Activated T-cell treated with anti-CD3 and anti-CD28 coated beads for 4 hours (primary cell): ENCODE data around the gene NEO1.
A peak's percentile ranks its signal among the peaks of the same experiment; 100 is the strongest.

Source experiments
- DNase-seq: peaks from one replicate; pipeline ENCODE4 v3.0.0-alpha.2; 2020

Gene NEO1

GRCh38 chr15:73227433-73228056 is 175.3 kb downstream of the NEO1 start:
- no peak for DNase-seq

DNA sequence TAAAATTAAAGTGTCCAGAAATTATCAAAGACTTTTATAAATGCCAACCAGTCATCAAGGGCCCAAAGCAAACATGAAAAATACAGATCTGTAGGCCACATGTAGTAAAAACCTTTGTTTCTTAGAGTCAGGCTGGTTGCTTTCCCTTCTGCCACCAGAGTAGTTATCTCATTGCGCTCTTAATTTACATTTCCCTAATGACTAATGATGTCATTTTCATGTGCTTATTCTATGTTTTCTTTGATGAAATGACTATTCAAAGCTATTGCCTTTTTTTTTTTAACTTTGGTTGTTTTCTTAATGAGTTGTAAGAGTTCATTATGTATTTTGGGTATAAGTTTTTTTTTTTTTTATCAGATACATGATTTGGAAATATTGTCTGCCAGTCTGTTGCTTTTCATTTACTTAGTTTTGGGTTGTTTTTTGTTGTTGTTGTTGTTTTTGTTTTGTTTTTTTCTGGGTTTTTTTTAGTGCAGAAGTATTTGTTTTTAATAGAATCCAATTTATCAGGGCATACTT is 175.9 kb downstream of the NEO1 start:
- DNase-seq, result no peak

- DNase-seq, result no peak
Measured at GRCh38 chr15:73231661-73232419, 179.6 kb downstream of the NEO1 start.

DNA sequence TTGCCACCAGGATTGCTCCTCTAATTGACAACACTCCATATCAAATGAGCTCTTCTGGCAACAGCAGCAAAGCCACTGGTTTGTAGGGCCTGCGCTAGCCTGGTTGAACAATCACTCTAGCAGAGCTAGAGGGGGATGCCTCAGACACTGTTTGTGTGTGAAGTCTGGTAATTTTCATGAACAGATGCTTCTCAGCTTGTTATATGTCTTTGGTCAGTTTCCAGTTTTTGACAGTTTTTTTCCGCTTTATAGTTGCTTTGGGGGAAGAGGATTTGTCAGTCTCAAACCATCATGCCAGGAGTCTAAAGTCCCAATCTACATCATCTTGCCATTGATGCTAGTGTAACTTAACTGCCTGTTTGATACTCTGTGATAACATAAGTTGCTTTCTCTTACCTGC is 180.5 kb downstream of the NEO1 start:
- no peak for DNase-seq

- no peak for DNase-seq
Measured at GRCh38 chr15:73233623-73234022, 181.4 kb downstream of the NEO1 start.

DNA sequence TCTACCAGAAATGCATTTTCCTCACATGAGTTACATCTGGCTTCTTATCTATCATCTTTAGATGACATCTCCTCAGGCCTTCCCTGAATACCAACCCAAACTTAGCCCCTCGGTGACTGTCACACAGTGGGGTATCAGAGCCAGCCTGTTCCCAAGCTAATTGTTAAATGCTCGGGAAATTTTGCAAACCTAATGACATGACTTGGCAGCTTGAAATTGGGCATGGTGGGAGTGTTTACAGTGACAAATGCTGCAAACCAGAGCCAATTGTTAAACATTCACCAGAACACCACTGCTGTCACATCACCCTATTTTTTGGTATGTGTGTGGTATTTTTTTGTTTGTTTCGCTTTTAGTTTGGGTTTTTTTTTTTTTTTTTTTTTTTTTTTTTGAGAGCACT is 185.6 kb downstream of the NEO1 start:
- DNase-seq, result no peak

- no peak for DNase-seq
Measured at GRCh38 chr15:73239564-73240215, 187.4 kb downstream of the NEO1 start.

DNA sequence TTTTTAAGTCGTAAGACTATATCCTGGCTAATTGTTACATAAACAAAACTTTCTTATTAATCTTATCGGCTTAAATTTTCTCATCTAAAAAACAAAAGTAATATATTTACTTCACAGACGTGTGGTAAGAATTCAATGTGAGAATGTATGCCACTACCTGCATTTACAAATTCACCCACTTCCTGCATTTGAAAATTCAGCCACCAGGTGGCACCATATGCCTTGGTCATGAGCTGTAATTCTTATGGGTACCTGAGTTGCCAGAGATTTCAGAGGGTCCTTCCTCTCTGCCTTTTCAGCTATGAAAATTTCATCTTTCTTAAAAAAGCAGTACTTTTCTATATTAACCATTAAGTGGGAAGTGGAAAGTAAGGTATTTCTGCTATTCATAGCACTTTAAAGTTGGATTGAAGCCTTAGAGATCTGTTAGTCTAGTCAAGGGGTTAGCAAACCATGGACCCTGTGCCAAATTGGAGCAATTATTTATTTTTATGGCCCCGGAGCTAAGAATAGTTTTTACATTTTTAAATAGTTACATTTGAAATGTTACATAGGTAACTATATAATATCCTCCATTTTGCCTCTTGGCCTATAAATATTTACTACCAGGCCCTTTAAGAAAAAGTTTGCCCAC is 188.7 kb downstream of the NEO1 start:
- peak; percentile 74 for DNase-seq

DNA sequence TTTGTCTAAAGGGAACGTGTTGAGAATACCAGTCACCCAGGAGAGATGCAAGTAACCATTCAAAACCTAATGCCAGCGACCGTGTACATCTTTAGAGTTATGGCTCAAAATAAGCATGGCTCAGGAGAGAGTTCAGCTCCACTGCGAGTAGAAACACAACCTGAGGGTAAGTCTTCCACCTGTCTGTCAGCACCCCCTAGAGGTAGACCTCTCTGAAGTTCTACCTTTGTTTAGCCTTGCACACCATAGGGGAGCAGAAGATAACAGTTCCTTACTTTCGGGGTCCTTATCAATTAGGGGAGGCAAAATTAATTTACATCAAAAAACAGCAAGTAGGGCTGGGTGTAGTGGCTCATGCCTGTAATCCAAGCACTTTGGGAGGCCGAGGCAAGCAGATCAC is 192.1 kb downstream of the NEO1 start:
- DNase-seq, result no peak

- DNase-seq, result no peak
Measured at GRCh38 chr15:73246439-73246838, 194.2 kb downstream of the NEO1 start.

DNA sequence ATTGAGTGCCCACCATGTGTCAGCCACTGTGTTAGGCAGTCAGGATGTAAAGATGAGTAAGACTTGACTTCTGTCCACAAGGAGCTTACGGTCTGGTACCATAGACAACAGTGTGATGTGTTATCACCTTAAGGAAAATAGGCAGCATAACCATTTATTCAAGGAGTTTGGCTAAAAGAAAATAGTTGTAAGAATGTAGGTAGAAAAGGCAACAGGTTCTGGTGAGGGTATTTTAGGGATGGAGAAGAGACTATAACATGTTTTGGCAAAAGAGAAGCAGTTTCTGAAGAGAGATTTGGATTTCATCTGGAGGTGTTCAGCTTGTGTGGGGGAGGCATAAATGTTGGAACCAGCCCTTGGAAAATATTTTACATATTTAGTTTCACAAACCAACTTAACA is 194.6 kb downstream of the NEO1 start:
- no peak for DNase-seq

DNA sequence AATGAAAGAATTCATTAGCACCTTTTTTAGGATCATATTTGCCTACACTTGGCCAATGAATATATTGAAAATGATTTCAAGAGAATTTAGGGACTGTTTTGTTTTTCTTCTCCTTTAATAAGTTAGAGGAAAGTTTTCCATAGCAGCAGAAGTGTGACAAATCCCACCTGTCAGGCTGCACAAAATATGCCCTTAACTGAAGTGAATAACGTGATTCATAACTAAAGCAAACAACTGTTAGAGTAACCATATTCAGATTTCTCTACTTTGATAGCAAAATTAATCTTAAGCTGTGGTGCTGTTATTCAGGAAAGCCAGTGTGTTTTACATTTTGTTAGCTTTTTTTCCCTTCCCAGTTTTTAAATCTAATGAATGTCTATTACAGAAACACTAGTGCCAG is 195.1 kb downstream of the NEO1 start:
- no peak for DNase-seq

DNA sequence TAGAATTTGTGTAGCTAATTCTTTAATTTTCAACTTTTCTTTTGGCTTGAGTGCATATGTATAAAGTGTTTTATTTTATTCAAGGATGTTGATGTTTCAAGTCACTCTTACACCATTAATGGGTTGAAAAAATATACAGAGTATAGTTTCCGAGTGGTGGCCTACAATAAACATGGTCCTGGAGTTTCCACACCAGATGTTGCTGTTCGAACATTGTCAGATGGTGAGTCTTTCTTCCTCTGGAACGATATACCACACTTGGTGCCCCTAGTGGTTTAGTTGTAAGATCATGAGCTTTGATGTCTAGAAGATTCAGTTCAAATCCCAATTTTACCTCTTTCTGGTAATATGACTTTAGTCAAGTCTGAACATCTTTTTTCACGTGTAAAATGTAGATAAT is 197.2 kb downstream of the NEO1 start:
- no peak for DNase-seq

DNA sequence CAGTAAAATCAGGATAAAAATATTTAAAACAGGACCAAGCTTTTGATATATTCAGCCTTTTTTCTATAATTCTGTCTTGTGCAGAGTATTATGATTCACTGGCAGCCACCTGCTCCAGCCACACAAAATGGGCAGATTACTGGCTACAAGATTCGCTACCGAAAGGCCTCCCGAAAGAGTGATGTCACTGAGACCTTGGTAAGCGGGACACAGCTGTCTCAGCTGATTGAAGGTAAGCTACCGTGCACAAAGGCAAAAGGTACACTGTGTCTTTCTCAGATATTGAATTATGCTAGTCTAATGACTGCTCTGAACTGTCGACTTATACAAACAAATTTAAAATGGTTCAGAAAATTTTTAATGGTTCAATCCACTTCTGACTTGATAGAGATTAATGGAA is 202.3 kb downstream of the NEO1 start:
- no peak for DNase-seq

GRCh38 chr15:73258271-73259108 is 206.2 kb downstream of the NEO1 start:
- DNase-seq, result no peak

GRCh38 chr15:73264881-73265280 is 212.6 kb downstream of the NEO1 start:
- DNase-seq, result no peak

- DNase-seq, result peak; percentile 30
Measured at GRCh38 chr15:73265536-73266153, 213.4 kb downstream of the NEO1 start.

DNA sequence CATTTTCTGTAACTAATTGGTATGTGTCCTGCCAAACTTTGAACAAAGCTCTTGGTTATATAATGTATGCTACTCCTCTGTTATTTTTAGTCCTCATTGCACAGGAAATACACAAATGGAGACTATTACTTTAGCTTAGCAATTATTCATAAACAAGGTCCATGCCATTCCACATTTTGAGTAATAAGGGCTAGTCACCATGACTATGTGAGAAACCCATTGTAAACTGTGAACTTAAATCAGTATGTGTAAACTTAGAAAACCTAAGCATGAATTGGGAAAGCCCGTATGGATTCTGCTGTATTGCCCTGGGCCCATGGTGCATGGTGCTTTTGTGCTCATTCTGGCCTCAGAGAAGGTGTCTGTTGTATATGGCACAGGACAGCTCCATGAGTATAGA is 216.2 kb downstream of the NEO1 start:
- DNase-seq, result no peak

GRCh38 chr15:73270366-73271097 is 218.3 kb downstream of the NEO1 start:
- no peak for DNase-seq

DNA sequence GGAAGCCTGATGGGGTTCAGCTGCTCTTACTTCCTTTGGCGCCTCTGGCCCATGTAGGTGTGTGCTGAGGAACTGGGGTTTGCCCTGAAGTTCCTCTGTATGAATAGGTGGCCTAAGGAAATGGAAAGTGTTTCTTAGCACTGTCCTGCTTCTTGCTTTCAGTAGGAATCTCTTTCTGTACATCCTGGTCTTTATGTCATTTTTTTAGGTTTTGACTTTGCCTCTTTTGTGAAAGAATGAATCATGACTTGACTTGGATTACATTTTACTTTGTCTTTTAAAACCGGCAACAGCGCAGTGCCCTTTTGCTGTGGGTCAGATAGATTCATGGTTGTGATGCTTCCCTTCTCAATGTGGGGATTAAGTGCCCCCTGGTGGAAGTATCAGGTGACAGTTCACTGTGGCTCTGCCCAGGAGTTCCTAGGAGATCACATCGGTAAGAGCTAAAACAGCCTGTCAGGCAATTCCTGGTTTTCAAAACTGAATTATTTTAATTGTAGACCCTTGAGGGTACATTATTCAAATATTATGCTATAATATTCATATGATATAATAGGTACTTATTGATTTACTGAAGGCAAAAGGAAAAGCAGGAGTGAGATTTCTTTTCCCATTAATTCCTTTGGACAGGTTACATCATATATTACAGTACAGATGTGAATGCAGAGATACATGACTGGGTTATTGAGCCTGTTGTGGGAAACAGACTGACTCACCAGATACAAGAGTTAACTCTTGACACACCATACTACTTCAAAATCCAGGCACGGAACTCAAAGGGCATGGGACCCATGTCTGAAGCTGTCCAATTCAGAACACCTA is 221.1 kb downstream of the NEO1 start:
- peak; percentile 18 for DNase-seq

GRCh38 chr15:73275862-73276261 is 223.6 kb downstream of the NEO1 start:
- no peak for DNase-seq
